HEK293 (cell line): ENCODE results near the gene FBXL7.

Experiments
- CTCF ChIA-PET: fragments of 350-600 bp; formaldehyde crosslinking; extraction: SDS; loops from one replicate; lab custom pipeline; 2021; ENCODE audit warnings: antibody characterized with exemption; lab: Yijun Ruan, JAX
- POLR2A ChIA-PET: fragments of 300-600 bp; formaldehyde crosslinking; extraction: SDS; loops from one replicate; lab custom pipeline; 2020; ENCODE audit warnings: antibody characterized with exemption, inconsistent platforms; lab: Yijun Ruan, JAX
- H3K27ac ChIP-seq: fragments of 200-500 bp; sonication (Bioruptor generic); 2 replicates; pipeline ENCODE4 v1.5.1; 2014; ENCODE audit warnings: low read depth, low read length, control low read depth, inconsistent platforms; ENCODE audit errors: extremely low read depth
- H3K36me3 ChIP-seq, 2 experiments: fragments of 200-500 bp in 1 of 2; sonication (Bioruptor generic) in 1 of 2; 1 replicate in 1 of 2; 2 replicates in 1 of 2; pipeline ENCODE4 v1.5.1; 2014 to 2017; ENCODE audit warnings: inconsistent platforms in 2 of 2, low read length in 2 of 2; ENCODE audit not compliant: control insufficient read depth in 2 of 2, insufficient read depth in 1 of 2
- H3K4me1 ChIP-seq: fragments of 200-500 bp; sonication (Bioruptor generic); 2 replicates; pipeline ENCODE4 v1.5.1; 2014; ENCODE audit warnings: mild to moderate bottlenecking, low read length, inconsistent platforms; ENCODE audit not compliant: control insufficient read depth, insufficient read depth
- H3K4me3 ChIP-seq: 2 replicates; pipeline ENCODE4 v1.5.1; 2011; ENCODE audit warnings: low read depth, mild to moderate bottlenecking, control low read depth, low read length, moderate library complexity
- H3K9me3 ChIP-seq: fragments of 200-500 bp; sonication (Bioruptor generic); 2 replicates; pipeline ENCODE4 v1.5.1; 2014; ENCODE audit warnings: low read depth, low read length, inconsistent platforms; ENCODE audit not compliant: control insufficient read depth, insufficient read depth
- ATF2 ChIP-seq: fragments of 450-650 bp; formaldehyde crosslinking; IDR thresholded peaks from 2 replicates; pipeline ENCODE4 v1.5.1; 2016; ENCODE audit warnings: missing biosample characterization, missing genetic modification characterization, low read depth
- BCL11B ChIP-seq: fragments of 450-650 bp; formaldehyde crosslinking; IDR thresholded peaks from 2 replicates; pipeline ENCODE4 v1.5.1; 2016; ENCODE audit warnings: low read depth, missing biosample characterization, missing genetic modification characterization
- GFI1B ChIP-seq: fragments of 450-650 bp; formaldehyde crosslinking; IDR thresholded peaks from 2 replicates; pipeline ENCODE4 v1.5.1; 2016; ENCODE audit warnings: missing biosample characterization, missing genetic modification characterization
- HOXA7 ChIP-seq: sonication (generic); formaldehyde crosslinking; IDR thresholded peaks from 2 replicates; pipeline ENCODE4 v1.8.1; 2022; ENCODE audit warnings: missing genetic modification reagents, borderline replicate concordance
- KLF9 ChIP-seq: fragments of 450-650 bp; formaldehyde crosslinking; IDR thresholded peaks from 2 replicates; pipeline ENCODE4 v1.5.1; 2016; ENCODE audit warnings: missing biosample characterization, missing genetic modification characterization, low read depth
- REPIN1 ChIP-seq: fragments of 450-650 bp; formaldehyde crosslinking; IDR thresholded peaks from 2 replicates; pipeline ENCODE4 v1.5.1; 2017; ENCODE audit warnings: missing biosample characterization, missing genetic modification characterization, low read depth
- SCRT1 ChIP-seq: fragments of 450-650 bp; formaldehyde crosslinking; IDR thresholded peaks from 2 replicates; pipeline ENCODE4 v1.5.1; 2016; ENCODE audit warnings: missing biosample characterization, missing genetic modification characterization, borderline replicate concordance
- SETDB1 ChIP-seq: IDR thresholded peaks from one replicate; pipeline ENCODE4 v1.6.1; 2017; ENCODE audit warnings: mild to moderate bottlenecking, low read length, moderate library complexity, mixed read lengths; ENCODE audit not compliant: insufficient read length
- YY1 ChIP-seq: fragments of 450-650 bp; formaldehyde crosslinking; IDR thresholded peaks from 2 replicates; pipeline ENCODE4 v1.5.1; 2018; ENCODE audit warnings: missing biosample characterization, missing genetic modification characterization
- YY2 ChIP-seq: fragments of 450-650 bp; formaldehyde crosslinking; IDR thresholded peaks from 2 replicates; pipeline ENCODE4 v1.5.1; 2016; ENCODE audit warnings: missing biosample characterization, missing genetic modification characterization
- ZBTB21 ChIP-seq: fragments of 450-650 bp; formaldehyde crosslinking; IDR thresholded peaks from 2 replicates; pipeline ENCODE4 v1.5.1; 2017; ENCODE audit warnings: missing biosample characterization, missing genetic modification characterization
- ZBTB8A ChIP-seq: fragments of 450-650 bp; formaldehyde crosslinking; IDR thresholded peaks from 2 replicates; pipeline ENCODE4 v1.5.1; 2016; ENCODE audit warnings: missing biosample characterization, missing genetic modification characterization
- ZFP41 ChIP-seq: fragments of 450-650 bp; formaldehyde crosslinking; IDR thresholded peaks from 2 replicates; pipeline ENCODE4 v1.5.1; 2016; ENCODE audit warnings: missing biosample characterization, missing genetic modification characterization, borderline replicate concordance
- ZNF132 ChIP-seq: fragments of 450-650 bp; formaldehyde crosslinking; IDR thresholded peaks from 2 replicates; pipeline ENCODE4 v1.5.1; 2017; ENCODE audit warnings: missing biosample characterization, missing genetic modification characterization, borderline replicate concordance
- ZNF138 ChIP-seq: fragments of 450-650 bp; formaldehyde crosslinking; IDR thresholded peaks from 2 replicates; pipeline ENCODE4 v1.5.1; 2016; ENCODE audit warnings: missing biosample characterization, missing genetic modification characterization, borderline replicate concordance
- ZNF146 ChIP-seq: fragments of 450-650 bp; formaldehyde crosslinking; IDR thresholded peaks from 2 replicates; pipeline ENCODE4 v1.5.1; 2016; ENCODE audit warnings: missing biosample characterization, missing genetic modification characterization
- ZNF174 ChIP-seq: fragments of 450-650 bp; formaldehyde crosslinking; IDR thresholded peaks from 2 replicates; pipeline ENCODE4 v1.5.0; 2017; ENCODE audit warnings: missing biosample characterization, mild to moderate bottlenecking, missing genetic modification characterization
- ZNF221 ChIP-seq: fragments of 450-650 bp; formaldehyde crosslinking; IDR thresholded peaks from 2 replicates; pipeline ENCODE4 v1.5.1; 2017; ENCODE audit warnings: missing biosample characterization, missing genetic modification characterization, borderline replicate concordance
- ZNF362 ChIP-seq: fragments of 450-650 bp; formaldehyde crosslinking; IDR thresholded peaks from 2 replicates; pipeline ENCODE4 v1.5.1; 2016; ENCODE audit warnings: missing biosample characterization, missing genetic modification characterization
- ZNF449 ChIP-seq: fragments of 450-650 bp; formaldehyde crosslinking; IDR thresholded peaks from 2 replicates; pipeline ENCODE4 v1.5.1; 2017; ENCODE audit warnings: missing biosample characterization, mild to moderate bottlenecking, missing genetic modification characterization, moderate library complexity
- ZNF529 ChIP-seq: fragments of 450-650 bp; formaldehyde crosslinking; IDR thresholded peaks from 2 replicates; pipeline ENCODE4 v1.5.1; 2017; ENCODE audit warnings: missing genetic modification characterization, missing biosample characterization; ENCODE audit not compliant: insufficient replicate concordance
- ZNF530 ChIP-seq: fragments of 450-650 bp; formaldehyde crosslinking; IDR thresholded peaks from 2 replicates; pipeline ENCODE4 v1.5.1; 2016; ENCODE audit warnings: low read depth, missing biosample characterization, missing genetic modification characterization
- ZNF560 ChIP-seq: fragments of 450-650 bp; formaldehyde crosslinking; IDR thresholded peaks from 2 replicates; pipeline ENCODE4 v1.5.1; 2017; ENCODE audit warnings: missing biosample characterization, missing genetic modification characterization, borderline replicate concordance
- ZNF623 ChIP-seq: fragments of 450-650 bp; formaldehyde crosslinking; IDR thresholded peaks from 2 replicates; pipeline ENCODE4 v1.5.1; 2016; ENCODE audit warnings: missing biosample characterization, missing genetic modification characterization
- ZNF624 ChIP-seq: fragments of 450-650 bp; formaldehyde crosslinking; IDR thresholded peaks from 2 replicates; pipeline ENCODE4 v1.5.1; 2017; ENCODE audit warnings: missing biosample characterization, missing genetic modification characterization
- ZNF660 ChIP-seq: fragments of 450-650 bp; IDR thresholded peaks from 2 replicates; pipeline ENCODE4 v1.5.1; 2018; ENCODE audit warnings: missing biosample characterization, mild to moderate bottlenecking, missing genetic modification characterization
- ZNF677 ChIP-seq: fragments of 450-650 bp; IDR thresholded peaks from 2 replicates; pipeline ENCODE4 v1.5.0; 2018; ENCODE audit warnings: missing biosample characterization, mild to moderate bottlenecking, missing genetic modification characterization, moderate library complexity
- ZNF701 ChIP-seq: fragments of 450-650 bp; formaldehyde crosslinking; IDR thresholded peaks from 2 replicates; pipeline ENCODE4 v1.5.1; 2016; ENCODE audit warnings: missing biosample characterization, missing genetic modification characterization
- ZNF707 ChIP-seq: fragments of 450-650 bp; formaldehyde crosslinking; IDR thresholded peaks from 2 replicates; pipeline ENCODE4 v1.5.1; 2016; ENCODE audit warnings: missing biosample characterization, missing genetic modification characterization

FBXL7 gene

GRCh38 chr5:15522187-15522520 is 22.2 kb downstream of the FBXL7 start:
- CTCF ChIA-PET, result interaction anchor here (0.9 kb wide), 1 partner anchor 77 kb away, joined by 3 read pairs; no protein-coding TSS in a partner anchor

GRCh38 chr5:15524712-15525111 is 24.7 kb downstream of the FBXL7 start:
- Histone ChIP-seq H3K36me3 (no peaks in the 10 kb centered on the region; a peak in 1 of 3 replicates), H3K4me1 (peaks cover 4% of the 10 kb centered on the region; the same call in 1 of the 2 replicates), H3K9me3 (no peaks in the 10 kb centered on the region), H3K27ac (no peak overlapping the region), H3K4me3 (no peak overlapping the region)
- POLR2A ChIA-PET, result no interaction called here
- TF ChIP-seq ZNF707 (tag by site-specific recombination), result no peak
- TF ChIP-seq YY1 (tag by site-specific recombination), result no peak
- TF ChIP-seq GFI1B (tag by site-specific recombination), result no peak
- no peak for TF ChIP-seq ZNF449 (tag by site-specific recombination)
- no peak for TF ChIP-seq ZNF623 (tag by site-specific recombination)
- TF ChIP-seq SCRT1 (tag by site-specific recombination), result no peak
- CTCF ChIA-PET, result no interaction called here

More at GRCh38 chr5:15522187-15522520, 22.2 kb downstream of the FBXL7 start:
- Histone ChIP-seq H3K36me3 (no peaks in the 10 kb centered on the region; a peak in 1 of 3 replicates), H3K4me1 (peaks cover 4% of the 10 kb centered on the region; the same call in 1 of the 2 replicates), H3K4me3 (no peak overlapping the region), H3K27ac (no peak overlapping the region), H3K9me3 (no peaks in the 10 kb centered on the region)
- no peak for TF ChIP-seq KLF9 (tag by site-specific recombination)
- TF ChIP-seq HOXA7 (CRISPR knock-in tag), result no peak
- TF ChIP-seq BCL11B (tag by site-specific recombination), result no peak
- TF ChIP-seq ZNF138 (tag by site-specific recombination), result no peak
- TF ChIP-seq ZNF221, result no peak
- POLR2A ChIA-PET, result no interaction called here

GRCh38 chr5:15525703-15526275 is 25.8 kb downstream of the FBXL7 start:
- POLR2A ChIA-PET, result no interaction called here
- CTCF ChIA-PET, result interaction anchor here (1.1 kb wide), 1 partner anchor 299 kb away, joined by 3 read pairs; no protein-coding TSS in a partner anchor
- Histone ChIP-seq H3K4me1 (peaks cover 4% of the 10 kb centered on the region; the same call in 1 of the 2 replicates), H3K9me3 (no peaks in the 10 kb centered on the region), H3K27ac (no peak overlapping the region), H3K36me3 (no peaks in the 10 kb centered on the region; a peak in 1 of 3 replicates), H3K4me3 (no peak overlapping the region)
- peak; percentile 62; the same call in 1 of the 2 replicates for TF ChIP-seq ZBTB21 (tag by site-specific recombination)
- no peak for TF ChIP-seq ZNF530 (tag by site-specific recombination)
- no peak for TF ChIP-seq ZBTB8A
- peak; percentile 58; the same call in 1 of the 2 replicates for TF ChIP-seq ATF2 (tag by site-specific recombination)
- TF ChIP-seq ZNF701, result no peak
- TF ChIP-seq ZFP41, result no peak
- no peak for TF ChIP-seq REPIN1 (tag by site-specific recombination)
- no peak for TF ChIP-seq ZNF624 (tag by site-specific recombination)
- TF ChIP-seq ZNF146 (tag by site-specific recombination), result no peak
- no peak for TF ChIP-seq SETDB1
- no peak for TF ChIP-seq ZNF362 (tag by site-specific recombination)
- no peak for TF ChIP-seq ZNF174
- TF ChIP-seq ZNF677 (tag by site-specific recombination), result no peak
- TF ChIP-seq ZNF529 (tag by site-specific recombination), result no peak
- no peak for TF ChIP-seq ZNF560 (tag by site-specific recombination)
- TF ChIP-seq ZNF660 (tag by site-specific recombination), result no peak
- no peak for TF ChIP-seq ZNF132
- TF ChIP-seq YY2 (tag by site-specific recombination), result no peak
